Measurements from ENCODE around the gene HOXB9.

Gene HOXB9

DNA sequence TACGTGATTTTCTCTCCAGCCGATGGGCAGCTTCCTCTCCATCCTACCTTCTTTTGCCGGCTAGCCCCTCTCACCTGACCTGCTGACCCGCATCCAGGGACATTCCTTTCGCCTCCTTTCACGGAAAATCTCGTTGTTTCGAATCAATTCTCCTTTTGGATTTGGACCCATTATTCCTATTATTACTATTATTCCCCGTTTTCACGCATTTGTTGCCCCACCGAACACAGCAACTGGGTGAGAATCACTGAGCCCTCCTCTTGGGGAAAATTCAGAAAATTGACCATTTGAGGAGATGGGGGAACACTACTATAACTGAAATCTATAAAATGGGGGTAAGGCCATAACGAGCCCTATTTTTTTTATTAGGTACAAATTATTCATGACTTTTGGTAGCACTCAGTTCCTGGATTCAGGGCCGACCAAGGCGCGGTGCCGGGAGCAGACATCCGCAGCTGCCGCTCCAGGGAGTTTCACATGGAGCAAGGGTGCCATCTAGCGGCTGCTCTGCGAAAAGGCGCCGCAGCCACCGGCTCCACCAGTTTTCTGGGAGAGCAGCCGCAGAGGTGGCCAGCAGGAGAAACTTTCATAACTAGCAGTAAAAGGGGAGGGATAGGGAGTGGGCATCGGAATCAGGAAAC, 7.8 kb downstream of the HOXB9 start:
- TF ChIP-seq EZH2 (IDR thresholded peaks at IDR 0.05; ENCODE audit: borderline replicate concordance, low read depth, low read length, severe bottlenecking): no peak
- TF ChIP-seq, protein P1, sequence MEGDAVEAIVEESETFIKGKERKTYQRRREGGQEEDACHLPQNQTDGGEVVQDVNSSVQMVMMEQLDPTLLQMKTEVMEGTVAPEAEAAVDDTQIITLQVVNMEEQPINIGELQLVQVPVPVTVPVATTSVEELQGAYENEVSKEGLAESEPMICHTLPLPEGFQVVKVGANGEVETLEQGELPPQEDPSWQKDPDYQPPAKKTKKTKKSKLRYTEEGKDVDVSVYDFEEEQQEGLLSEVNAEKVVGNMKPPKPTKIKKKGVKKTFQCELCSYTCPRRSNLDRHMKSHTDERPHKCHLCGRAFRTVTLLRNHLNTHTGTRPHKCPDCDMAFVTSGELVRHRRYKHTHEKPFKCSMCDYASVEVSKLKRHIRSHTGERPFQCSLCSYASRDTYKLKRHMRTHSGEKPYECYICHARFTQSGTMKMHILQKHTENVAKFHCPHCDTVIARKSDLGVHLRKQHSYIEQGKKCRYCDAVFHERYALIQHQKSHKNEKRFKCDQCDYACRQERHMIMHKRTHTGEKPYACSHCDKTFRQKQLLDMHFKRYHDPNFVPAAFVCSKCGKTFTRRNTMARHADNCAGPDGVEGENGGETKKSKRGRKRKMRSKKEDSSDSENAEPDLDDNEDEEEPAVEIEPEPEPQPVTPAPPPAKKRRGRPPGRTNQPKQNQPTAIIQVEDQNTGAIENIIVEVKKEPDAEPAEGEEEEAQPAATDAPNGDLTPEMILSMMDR (IDR thresholded peaks at IDR 0.05; ENCODE audit: borderline replicate concordance, extremely low read depth, low read length, poor library complexity, severe bottlenecking): peak; percentile 94
- DNase-seq (peak; percentile 76), ATAC-seq (ENCODE audit: insufficient read depth, low read depth) (peak; percentile 87)
- H2AFZ ChIP-seq (ENCODE audit: low read depth, low read length): no peak overlapping the region
- no peaks in the 10 kb centered on the region for H3K9me3 ChIP-seq (ENCODE audit: insufficient read depth, low read length, severe bottlenecking)
- peaks cover 42% of the 10 kb centered on the region for H3K27me3 ChIP-seq (ENCODE audit: insufficient read depth, low read length, poor library complexity)
- H3K9ac ChIP-seq (ENCODE audit: low read depth, low read length): no peak overlapping the region
- no peak overlapping the region for H3K27ac ChIP-seq (ENCODE audit: low read length)
- H3K4me2 ChIP-seq (ENCODE audit: insufficient read depth, low read length): no peak overlapping the region
- no peaks in the 10 kb centered on the region for H3K4me1 ChIP-seq (ENCODE audit: insufficient read depth, low read length)
- H3K36me3 ChIP-seq (ENCODE audit: insufficient read depth, low read length): no peaks in the 10 kb centered on the region
- peaks cover 6% of the 10 kb centered on the region for H4K20me1 ChIP-seq (ENCODE audit: insufficient read depth, low read length)
- no peaks in the 10 kb centered on the region for H3K79me2 ChIP-seq (ENCODE audit: insufficient read depth, low read length)
- no peak overlapping the region for H3K4me3 ChIP-seq (ENCODE audit: low read depth in 1 of 2, low read length in 2 of 2)

DNA sequence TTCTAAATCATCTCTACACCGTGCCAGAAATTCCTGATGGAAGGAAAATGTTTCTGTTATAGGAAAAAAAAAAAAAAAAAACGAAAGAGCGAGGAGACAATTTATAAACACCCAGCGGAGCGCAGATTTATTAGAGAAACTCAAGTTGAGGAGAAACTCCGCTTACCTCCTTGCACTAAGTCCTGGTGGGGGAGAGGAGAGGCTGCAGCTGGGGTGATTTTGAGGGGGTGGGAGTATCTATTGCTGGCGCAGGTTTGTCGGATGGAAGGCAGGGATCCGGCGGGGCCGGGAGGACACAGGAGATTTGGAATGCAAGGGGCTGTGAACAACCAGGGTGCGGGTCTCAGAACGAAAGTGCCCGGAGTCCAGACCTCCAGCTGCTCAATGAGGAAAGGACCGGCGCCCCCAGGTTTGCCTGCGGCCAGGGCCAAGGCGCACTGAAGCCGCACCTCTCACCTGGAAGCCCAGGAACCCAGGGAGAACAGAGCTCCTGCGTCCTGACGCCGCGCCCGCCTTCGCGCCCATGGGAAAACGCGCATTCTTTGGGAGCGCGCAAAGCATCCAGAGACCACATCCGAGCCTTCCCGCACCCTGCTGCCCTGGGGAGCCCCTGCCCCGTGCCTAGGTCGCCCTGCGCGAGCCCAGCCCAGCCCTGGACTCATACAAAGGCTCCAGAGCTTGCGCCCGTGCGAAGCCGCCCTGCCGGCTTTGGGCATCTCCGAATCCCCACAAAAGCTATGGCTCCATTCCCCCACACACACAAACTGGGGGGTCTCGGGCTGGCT, 8.5 kb downstream of the HOXB9 start:
- no peak for ATAC-seq (ENCODE audit: insufficient read depth, low read depth)
- Histone ChIP-seq H2AFZ (ENCODE audit: low read depth, low read length) (no peak overlapping the region), H3K27me3 (ENCODE audit: insufficient read depth, low read length, poor library complexity) (peaks cover 39% of the 10 kb centered on the region)

DNA sequence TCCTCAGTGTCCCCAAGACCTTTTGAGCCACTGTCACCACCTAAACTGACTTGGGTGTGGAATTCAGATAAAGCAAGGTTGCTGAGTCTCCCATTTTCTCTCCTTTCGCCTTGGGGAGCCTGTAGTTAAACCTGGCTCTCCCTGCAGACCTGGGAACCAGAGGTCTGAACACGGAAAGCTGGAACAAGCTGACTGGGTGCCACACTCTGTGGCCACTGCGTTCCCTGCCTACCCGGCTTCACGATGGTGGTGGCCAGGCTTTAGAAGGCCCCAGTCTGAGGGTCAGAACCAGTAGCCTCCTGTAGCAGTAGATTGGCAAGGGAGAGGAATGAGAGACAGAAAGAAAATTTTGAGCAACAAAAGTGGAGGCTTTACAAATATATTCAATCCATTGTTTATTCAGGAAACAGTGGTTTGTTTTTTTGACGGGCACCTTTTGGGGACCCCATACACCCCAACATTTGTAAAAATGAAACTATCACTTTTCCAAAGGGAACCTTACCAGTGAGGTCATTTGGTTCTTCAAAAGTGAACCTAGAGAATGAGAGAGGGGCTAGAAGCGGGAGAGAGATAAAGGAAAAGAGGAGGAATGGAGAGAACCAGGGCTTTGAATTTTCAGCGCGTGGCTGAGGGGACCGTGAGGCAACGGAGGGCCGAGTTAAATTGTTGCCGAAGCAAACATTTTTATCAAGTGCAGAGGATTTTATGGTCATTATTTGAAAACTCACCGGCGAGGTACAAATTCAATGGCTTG, 9.3 kb downstream of the HOXB9 start:
- H4K20me1 ChIP-seq (ENCODE audit: insufficient read depth, low read length): peaks cover 6% of the 10 kb centered on the region; the same call in 1 of the 2 replicates
- no peak overlapping the region for H3K4me3 ChIP-seq (ENCODE audit: low read depth in 1 of 2, low read length in 2 of 2)
- H3K4me2 ChIP-seq (ENCODE audit: insufficient read depth, low read length): no peak overlapping the region
- no peaks in the 10 kb centered on the region for H3K4me1 ChIP-seq (ENCODE audit: insufficient read depth, low read length)
- no peaks in the 10 kb centered on the region for H3K9me3 ChIP-seq (ENCODE audit: insufficient read depth, low read length, severe bottlenecking)
- H3K27me3 ChIP-seq (ENCODE audit: insufficient read depth, low read length, poor library complexity): peaks cover 35% of the 10 kb centered on the region
- no peak overlapping the region for H3K27ac ChIP-seq (ENCODE audit: low read length)
- no peak overlapping the region for H2AFZ ChIP-seq (ENCODE audit: low read depth, low read length)
- no peaks in the 10 kb centered on the region for H3K36me3 ChIP-seq (ENCODE audit: insufficient read depth, low read length)
- no peaks in the 10 kb centered on the region for H3K79me2 ChIP-seq (ENCODE audit: insufficient read depth, low read length)
- no peak for DNase-seq
- TF ChIP-seq, protein P1 (IDR thresholded peaks at IDR 0.05; ENCODE audit: borderline replicate concordance, extremely low read depth, low read length, poor library complexity, severe bottlenecking): no peak
- TF ChIP-seq EZH2 (IDR thresholded peaks at IDR 0.05; ENCODE audit: borderline replicate concordance, low read depth, low read length, severe bottlenecking): no peak
- no peak overlapping the region for H3K9ac ChIP-seq (ENCODE audit: low read depth, low read length)
- ATAC-seq (ENCODE audit: insufficient read depth, low read depth): no peak

More for the DNA sequence above, 8.5 kb downstream of the HOXB9 start:
- Histone ChIP-seq H3K79me2 (ENCODE audit: insufficient read depth, low read length) (no peaks in the 10 kb centered on the region), H3K27ac (ENCODE audit: low read length) (no peak overlapping the region), H3K9ac (ENCODE audit: low read depth, low read length) (no peak overlapping the region), H3K4me2 (ENCODE audit: insufficient read depth, low read length) (no peak overlapping the region), H3K4me1 (ENCODE audit: insufficient read depth, low read length) (no peaks in the 10 kb centered on the region), H4K20me1 (ENCODE audit: insufficient read depth, low read length) (peaks cover 6% of the 10 kb centered on the region; the same call in 1 of the 2 replicates), H3K4me3 (ENCODE audit: low read depth in 1 of 2, low read length in 2 of 2) (no peak overlapping the region), H3K36me3 (ENCODE audit: insufficient read depth, low read length) (no peaks in the 10 kb centered on the region), H3K9me3 (ENCODE audit: insufficient read depth, low read length, severe bottlenecking) (no peaks in the 10 kb centered on the region)
- DNase-seq: no peak
- TF ChIP-seq, protein P1 (IDR thresholded peaks at IDR 0.05; ENCODE audit: borderline replicate concordance, extremely low read depth, low read length, poor library complexity, severe bottlenecking): no peak
- TF ChIP-seq EZH2 (IDR thresholded peaks at IDR 0.05; ENCODE audit: borderline replicate concordance, low read depth, low read length, severe bottlenecking): no peak
